ENCODE data around the gene GRWD1. TPM values are rescaled to one million over a fixed set of nuclear protein-coding genes. Genes with fewer than 3 reads are reported as not detected.

Gene GRWD1
- total RNA-seq, 4 donors from 2014 or later = 15.1 to 33.1 (median 29.7) TPM

DNA sequence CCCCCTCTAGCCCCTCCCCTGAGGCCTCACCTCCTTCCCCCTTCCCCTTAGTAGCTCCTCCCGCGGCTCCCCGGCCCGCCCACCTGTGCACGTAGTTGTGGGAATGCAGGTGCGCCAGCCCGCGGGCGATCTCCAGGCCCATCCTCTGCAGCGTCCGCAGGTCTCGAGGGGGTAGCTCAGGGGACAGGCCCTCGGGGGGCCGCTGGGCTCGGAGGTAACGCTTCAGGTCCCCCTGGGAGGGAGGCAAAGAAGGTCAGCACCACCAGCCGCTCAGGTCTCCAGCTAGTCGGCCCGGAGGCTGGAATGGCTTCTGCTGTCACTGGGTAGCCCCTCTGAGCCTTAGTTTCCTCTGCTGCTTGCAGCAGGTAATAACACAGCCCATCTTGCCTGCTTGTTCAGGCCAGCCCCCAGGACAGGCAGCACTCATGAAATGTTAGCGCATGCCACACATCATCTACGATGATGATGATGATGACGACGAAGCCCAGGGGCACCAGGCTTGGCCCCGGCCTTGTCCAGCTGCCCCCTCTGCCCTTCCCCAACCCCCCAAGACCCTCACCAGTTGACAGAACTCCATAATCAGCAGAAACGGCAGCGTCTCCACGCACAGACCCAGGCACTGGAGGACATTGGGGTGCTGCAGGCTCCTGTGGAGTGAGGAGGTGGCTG is 56.7 kb downstream of the GRWD1 start:
- Histone ChIP-seq H3K9me3 (no peaks in the 10 kb centered on the region), H3K4me1 (peaks cover 0 to 21% (median 8%) of the 10 kb centered on the region in 4 donors), H3K27me3 (peaks cover 0 to 65% of the 10 kb centered on the region in 2 donors), H3K36me3 (no peaks in the 10 kb centered on the region), H3K27ac (no peak overlapping the region), H3K4me3 (no peak overlapping the region)
- 16 to 24% methylated on average over 20 to 25 of the region's 27 CpGs for WGBS, 2 donors
- no peak for DNase-seq (ENCODE audit: low spot score in 2 of 2)
- TF ChIP-seq EP300 (IDR thresholded peaks at IDR 0.05) = no peak
- TF ChIP-seq, protein P1, sequence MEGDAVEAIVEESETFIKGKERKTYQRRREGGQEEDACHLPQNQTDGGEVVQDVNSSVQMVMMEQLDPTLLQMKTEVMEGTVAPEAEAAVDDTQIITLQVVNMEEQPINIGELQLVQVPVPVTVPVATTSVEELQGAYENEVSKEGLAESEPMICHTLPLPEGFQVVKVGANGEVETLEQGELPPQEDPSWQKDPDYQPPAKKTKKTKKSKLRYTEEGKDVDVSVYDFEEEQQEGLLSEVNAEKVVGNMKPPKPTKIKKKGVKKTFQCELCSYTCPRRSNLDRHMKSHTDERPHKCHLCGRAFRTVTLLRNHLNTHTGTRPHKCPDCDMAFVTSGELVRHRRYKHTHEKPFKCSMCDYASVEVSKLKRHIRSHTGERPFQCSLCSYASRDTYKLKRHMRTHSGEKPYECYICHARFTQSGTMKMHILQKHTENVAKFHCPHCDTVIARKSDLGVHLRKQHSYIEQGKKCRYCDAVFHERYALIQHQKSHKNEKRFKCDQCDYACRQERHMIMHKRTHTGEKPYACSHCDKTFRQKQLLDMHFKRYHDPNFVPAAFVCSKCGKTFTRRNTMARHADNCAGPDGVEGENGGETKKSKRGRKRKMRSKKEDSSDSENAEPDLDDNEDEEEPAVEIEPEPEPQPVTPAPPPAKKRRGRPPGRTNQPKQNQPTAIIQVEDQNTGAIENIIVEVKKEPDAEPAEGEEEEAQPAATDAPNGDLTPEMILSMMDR (IDR thresholded peaks at IDR 0.05) = no peak
- TF ChIP-seq POLR2A (IDR thresholded peaks at IDR 0.05) = no peak

DNA sequence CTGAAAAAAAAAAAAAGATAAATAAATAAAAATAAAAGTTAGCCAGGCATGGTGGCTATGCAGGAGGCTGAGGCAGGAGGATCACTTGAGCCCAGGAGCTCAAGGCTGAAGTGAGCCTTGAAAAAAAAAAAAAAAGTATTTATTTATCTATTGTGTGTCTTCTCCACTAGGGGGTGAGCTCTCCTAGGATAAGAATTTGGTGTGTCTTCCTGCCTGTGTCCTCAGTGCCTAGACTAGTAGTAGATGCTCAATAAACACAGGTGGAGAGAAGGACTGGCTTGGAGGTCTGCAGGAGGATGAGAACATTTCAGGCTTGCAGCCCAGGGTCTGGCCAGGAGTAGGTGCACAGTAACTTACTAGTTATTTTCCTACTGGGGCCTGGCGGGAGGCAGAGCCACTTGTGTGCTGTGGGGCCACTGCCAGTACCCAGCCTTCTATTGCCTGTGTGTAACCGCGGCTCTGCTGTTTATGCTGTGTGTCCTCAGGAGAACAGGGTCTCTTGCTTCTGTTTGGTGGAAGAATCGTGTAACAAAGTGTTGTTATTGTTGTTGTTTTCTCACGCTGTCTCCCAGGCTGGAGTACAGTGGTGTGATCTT is 60.5 kb downstream of the GRWD1 start:
- Histone ChIP-seq H3K4me3 (no peak overlapping the region), H3K4me1 (peaks cover 0 to 20% (median 6%) of the 10 kb centered on the region in 4 donors), H3K27ac (no peak overlapping the region), H3K9me3 (no peaks in the 10 kb centered on the region), H3K27me3 (peaks cover 0 to 59% of the 10 kb centered on the region in 2 donors), H3K36me3 (no peaks in the 10 kb centered on the region)
- TF ChIP-seq POLR2A (IDR thresholded peaks at IDR 0.05) (no peak), EP300 (IDR thresholded peaks at IDR 0.05) (no peak)
- TF ChIP-seq, protein P1 (IDR thresholded peaks at IDR 0.05) = peak in 3 of 5 experiments; percentile 10 to 34 (median 30)
- 75 to 90% methylated on average over 5 of the region's 5 CpGs for WGBS, 2 donors
- DNase-seq (ENCODE audit: low spot score in 2 of 2) = no peak

Other genes with a start within 250 kb of the GRWD1 start
- 10 to 100 TPM; 33.7 to 54.0 (median 38.8) TPM for gene CARD8, start 190.1 kb upstream of the GRWD1 start, total RNA-seq
- gene ZNF114, start 175.9 kb upstream of the GRWD1 start, total RNA-seq = under 1 TPM in 1 of 4 donors, not detected in 3; 0.21 TPM
- gene EMP3, start 120.4 kb upstream of the GRWD1 start, total RNA-seq = 10 to 100 TPM; 22.2 to 52.5 (median 33.3) TPM
- 10 to 100 TPM in 2 of 4 donors, 1 to 10 TPM in 2; 8.3 to 14.4 (median 10.2) TPM for gene TMEM143, start 82.0 kb upstream of the GRWD1 start, total RNA-seq
- gene SYNGR4, start 81.6 kb upstream of the GRWD1 start, total RNA-seq = not detected
- gene KDELR1, start 54.4 kb upstream of the GRWD1 start, total RNA-seq = 10 to 100 TPM; 51.3 to 78.6 (median 65.8) TPM
- gene GRIN2D, start 52.3 kb upstream of the GRWD1 start, total RNA-seq = under 1 TPM; 0.42 to 0.90 (median 0.51) TPM
- gene KCNJ14, start 9.6 kb downstream of the GRWD1 start, total RNA-seq = 1 to 10 TPM in 2 of 4 donors, under 1 TPM in 2; 0.44 to 4.1 (median 1.5) TPM
- gene CYTH2, start 23.4 kb downstream of the GRWD1 start, total RNA-seq = 100 to 1,000 TPM in 1 of 4 donors, 10 to 100 TPM in 3; 56.7 to 114 (median 65.1) TPM
- gene LMTK3, start 65.9 kb downstream of the GRWD1 start, total RNA-seq = 1 to 10 TPM in 1 of 4 donors, under 1 TPM in 2, not detected in 1; under 0.01 to 1.8 (median 0.59) TPM
- gene SULT2B1, start 106.2 kb downstream of the GRWD1 start, total RNA-seq = not detected
- gene SPACA4, start 160.8 kb downstream of the GRWD1 start, total RNA-seq = not detected
- not detected for gene FAM83E, start 169.1 kb downstream of the GRWD1 start, total RNA-seq
- gene RPL18, start 173.2 kb downstream of the GRWD1 start, total RNA-seq = 1,000 to 10,000 TPM; 2,253 to 3,141 (median 2,490) TPM
- 10 to 100 TPM; 28.0 to 34.7 (median 30.1) TPM for gene SPHK2, start 173.5 kb downstream of the GRWD1 start, total RNA-seq
- gene DBP, start 191.4 kb downstream of the GRWD1 start, total RNA-seq = 10 to 100 TPM in 2 of 4 donors, 1 to 10 TPM in 2; 2.4 to 20.1 (median 10.1) TPM
- gene CA11, start 200.2 kb downstream of the GRWD1 start, total RNA-seq = 1 to 10 TPM; 3.1 to 5.4 (median 4.0) TPM
- gene NTN5, start 227.0 kb downstream of the GRWD1 start, total RNA-seq = 1 to 10 TPM in 3 of 4 donors, under 1 TPM in 1; 0.78 to 6.9 (median 2.2) TPM
- under 1 TPM in 1 of 4 donors, not detected in 3; 0.44 TPM for gene FUT2, start 250.0 kb downstream of the GRWD1 start, total RNA-seq